Esophagus muscularis mucosa (tissue), 4 donors: Measurements from ENCODE around the gene RERG. TPM values are rescaled to one million over a fixed set of nuclear protein-coding genes. Genes with fewer than 3 reads are reported as not detected.
A peak's percentile ranks its signal among the peaks of the same experiment; 100 is the strongest.

Source experiments
- DNase-seq: peaks from one replicate; pipeline ENCODE4 v3.0.0-alpha.2; 2017; ENCODE audit errors: extremely low spot score
- H3K27ac ChIP-seq, 4 donors: fragments of 200-600 bp; sonication (generic); replicated peaks in 1 of 4; 1 replicate in 3 of 4; 2 replicates in 1 of 4; pipeline ENCODE4 v1.5.1; 2016 to 2019; ENCODE audit warnings: mild to moderate bottlenecking in 1 of 4
- H3K27me3 ChIP-seq, 4 donors: fragments of 200-600 bp; sonication (generic); one replicate each; pipeline versions ENCODE4 v1.5.1 to v1.6.0; 2016 to 2019
- H3K36me3 ChIP-seq, 4 donors: fragments of 200-600 bp; sonication (generic); one replicate each; pipeline ENCODE4 v1.5.1; 2016 to 2019
- H3K4me1 ChIP-seq, 4 donors: fragments of 200-600 bp; sonication (generic); one replicate each; pipeline ENCODE4 v1.5.1; 2016 to 2019
- H3K4me3 ChIP-seq, 4 donors: fragments of 200-600 bp; sonication (generic); 1 replicate in 2 of 4; 2 replicates in 2 of 4; pipeline ENCODE4 v1.5.1; 2016 to 2019; ENCODE audit warnings: mild to moderate bottlenecking in 4 of 4, moderate library complexity in 1 of 4
- H3K9me3 ChIP-seq, 4 donors: fragments of 200-600 bp; sonication (generic); 1 replicate in 3 of 4; 2 replicates in 1 of 4; pipeline ENCODE4 v1.5.1; 2016 to 2019
- CTCF ChIP-seq, 3 experiments: fragments of 200-600 bp in 2 of 3; fragments of 450-650 bp in 1 of 3; sonication (generic) in 2 of 3; IDR thresholded peaks; one replicate each; pipeline ENCODE4 v1.5.1; 2017 to 2019; ENCODE audit warnings: antibody characterized with exemption in 3 of 3, mild to moderate bottlenecking in 2 of 3, moderate library complexity in 1 of 3
- EP300 ChIP-seq: sonication (generic); formaldehyde crosslinking; IDR thresholded peaks from one replicate; pipeline ENCODE4 v1.6.1; 2017; ENCODE audit warnings: antibody characterized with exemption
- POLR2A ChIP-seq: fragments of 450-650 bp; IDR thresholded peaks from one replicate; pipeline ENCODE4 v1.6.1; 2017; ENCODE audit warnings: antibody characterized with exemption, moderate library complexity, mild to moderate bottlenecking, low read depth
- POLR2AphosphoS5 ChIP-seq, 2 donors: sonication (generic); formaldehyde crosslinking; IDR thresholded peaks; one replicate each; pipeline ENCODE4 v1.6.1; 2017; ENCODE audit warnings: antibody characterized with exemption in 2 of 2
- WGBS: methylation state at CpG from one replicate; pipeline ENCODE4 v1.1.5; 2018; 5-methylcytosine and 5-hydroxymethylcytosine counted together
- intact Hi-C: fragments of 100-400 bp; cut with DNase I; formaldehyde crosslinking; loops from one replicate; pipeline ENCODE4 v1.15.1; 2023
- total RNA-seq, 4 donors: library from RNA; depleted of rRNA; stranded (reverse); fragments of >200 nt; gene quantifications; one replicate each; pipeline versions ENCODE4 v1.1.0 to v1.2.1, GENCODE V29; 2016

RERG gene
- total RNA-seq, 4 donors from 2014 or later = 5.0 to 15.4 (median 12.7) TPM

- Histone ChIP-seq H3K4me1 (peaks cover 12 to 49% (median 36%) of the 10 kb centered on the region in 4 donors), H3K4me3 (no peak overlapping the region), H3K36me3 (no peaks in the 10 kb centered on the region), H3K9me3 (no peaks in the 10 kb centered on the region), H3K27ac (peak overlapping the region in 3 of 4 donors; percentile 22 to 33 (median 31)), H3K27me3 (no peaks in the 10 kb centered on the region)
- intact Hi-C loops = loop anchor here (10.0 kb wide), 2 partner anchors 148 to 308 kb away; partner anchors contain the start of gene ART4
- no peak for DNase-seq
- 75% methylated on average over 1 of the region's 1 CpG for WGBS
- TF ChIP-seq CTCF (IDR thresholded peaks at IDR 0.05) = peak in 2 of 3 experiments; percentile 29 to 42
- TF ChIP-seq EP300 = no peak
These were observed 68.8 kb downstream of the RERG start for GRCh38 chr12:15152456-15152855.

GRCh38 chr12:15151161-15152091 lies 69.8 kb downstream of the RERG start:
- Histone ChIP-seq H3K27me3 (no peaks in the 10 kb centered on the region), H3K4me1 (peaks cover 12 to 54% (median 44%) of the 10 kb centered on the region in 4 donors), H3K27ac (peak overlapping the region in 1 of 4 donors; percentile 33), H3K9me3 (no peaks in the 10 kb centered on the region), H3K4me3 (no peak overlapping the region), H3K36me3 (no peaks in the 10 kb centered on the region)
- no peak for TF ChIP-seq POLR2A
- no peak for TF ChIP-seq POLR2AphosphoS5 (IDR thresholded peaks at IDR 0.05)
- TF ChIP-seq CTCF (IDR thresholded peaks at IDR 0.05) = peak; percentile 56 to 65 (median 65)
- no peak for TF ChIP-seq EP300
- intact Hi-C loops = loop anchor here (1.0 to 10.0 kb wide), 4 partner anchors 70 to 307 kb away; partner anchors contain the start of genes ART4 and RERG
- 64% methylated on average over 5 of the region's 5 CpGs for WGBS
- DNase-seq = no peak

- Histone ChIP-seq H3K4me3 (peak overlapping the region in 2 of 4 donors; percentile 19 to 22), H3K27ac (no peak overlapping the region), H3K36me3 (no peaks in the 10 kb centered on the region), H3K4me1 (peaks cover 0 to 18% (median 14%) of the 10 kb centered on the region in 4 donors), H3K27me3 (no peaks in the 10 kb centered on the region), H3K9me3 (no peaks in the 10 kb centered on the region)
- DNase-seq = no peak
- 36% methylated on average over 3 of the region's 3 CpGs for WGBS
- TF ChIP-seq POLR2AphosphoS5 (IDR thresholded peaks at IDR 0.05) = no peak
- TF ChIP-seq POLR2A = no peak
- no peak for TF ChIP-seq CTCF (IDR thresholded peaks at IDR 0.05)
- no peak for TF ChIP-seq EP300
- intact Hi-C loops = no loop called here
These were observed 74.6 kb downstream of the RERG start for GRCh38 chr12:15146585-15146984.

GRCh38 chr12:15143467-15143866 lies 77.8 kb downstream of the RERG start:
- Histone ChIP-seq H3K4me3 (no peak overlapping the region), H3K27me3 (no peaks in the 10 kb centered on the region), H3K27ac (no peak overlapping the region), H3K36me3 (no peaks in the 10 kb centered on the region), H3K4me1 (peaks cover 0 to 17% (median 9%) of the 10 kb centered on the region in 4 donors), H3K9me3 (no peaks in the 10 kb centered on the region)
- intact Hi-C loops = no loop called here
- TF ChIP-seq EP300 (no peak), POLR2A (no peak)
- no peak for DNase-seq

GRCh38 chr12:15142711-15143110 lies 78.5 kb downstream of the RERG start:
- H3K27me3 ChIP-seq = no peaks in the 10 kb centered on the region
- H3K9me3 ChIP-seq = no peaks in the 10 kb centered on the region
- no peak overlapping the region for H3K27ac ChIP-seq
- peaks cover 0 to 15% (median 9%) of the 10 kb centered on the region in 4 donors for H3K4me1 ChIP-seq
- H3K36me3 ChIP-seq = no peaks in the 10 kb centered on the region
- no peak for DNase-seq
- WGBS = 92% methylated on average over 2 of the region's 2 CpGs
- intact Hi-C loops = no loop called here
- H3K4me3 ChIP-seq = no peak overlapping the region
- no peak for TF ChIP-seq POLR2AphosphoS5 (IDR thresholded peaks at IDR 0.05)
